Measurements from ENCODE around the gene B3GNT7.
A peak's percentile ranks its signal among the peaks of the same experiment; 100 is the strongest.

The B3GNT7 gene

DNA sequence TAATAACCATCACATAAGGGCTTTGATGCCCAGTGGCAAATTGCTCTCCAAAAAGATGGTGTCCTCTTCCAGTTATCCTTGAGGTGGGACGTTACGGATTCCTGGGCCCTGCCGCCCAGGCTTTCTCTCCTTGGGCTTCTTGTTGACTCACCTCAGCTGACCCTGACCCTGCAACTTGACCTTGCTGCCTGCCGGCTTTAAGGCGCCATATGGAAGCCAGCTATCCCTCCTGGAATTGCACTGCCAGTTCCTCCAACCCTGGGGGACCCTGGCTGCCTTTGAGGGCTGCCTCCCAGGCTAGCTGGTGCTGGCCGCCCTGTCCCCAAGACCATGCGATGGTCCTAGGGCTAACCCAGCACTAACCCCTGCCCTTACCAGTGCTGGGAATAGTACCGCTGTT, 28.3 kb upstream of the B3GNT7 start:
- no peak for DNase-seq

GRCh38 chr2:231369580-231370428, 25.7 kb upstream of the B3GNT7 start:
- DNase-seq, result no peak

GRCh38 chr2:231370429-231370748, 25.1 kb upstream of the B3GNT7 start:
- no peak for DNase-seq

DNA sequence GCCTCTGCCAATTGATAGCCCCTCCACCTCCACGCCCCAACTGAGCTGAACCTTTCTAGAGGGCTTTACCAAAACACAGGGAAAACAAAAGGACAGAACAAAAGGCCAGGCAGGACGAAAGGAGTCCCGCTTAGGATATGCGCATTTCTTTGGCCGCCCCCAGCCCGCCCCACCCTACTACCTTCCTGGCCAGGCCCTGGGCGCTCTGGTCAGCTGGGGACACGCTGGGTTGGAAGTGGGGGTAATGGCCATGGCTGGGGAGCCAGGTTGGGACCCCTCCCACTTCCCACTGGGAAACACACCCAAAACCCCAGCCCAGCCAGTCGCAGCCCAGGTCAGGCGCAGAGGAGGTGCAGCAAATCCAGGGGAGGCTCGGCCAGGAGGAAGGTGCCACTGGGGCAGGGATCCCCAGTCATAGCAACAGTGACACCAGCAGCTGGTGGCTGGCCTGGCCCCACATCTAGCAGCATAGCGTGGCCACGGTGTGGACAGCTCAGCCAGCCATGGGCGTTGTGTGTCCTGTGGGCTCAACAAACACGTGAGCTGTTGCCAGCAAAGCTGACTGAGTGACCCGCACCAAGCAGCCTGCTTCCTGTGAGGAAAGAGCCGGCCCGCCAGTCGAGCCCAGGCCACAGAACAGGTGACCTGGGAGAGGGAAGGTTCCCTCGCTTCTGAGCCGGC, 24.6 kb upstream of the B3GNT7 start:
- DNase-seq, result no peak

GRCh38 chr2:231371430-231372054, 24.0 kb upstream of the B3GNT7 start:
- DNase-seq, result no peak

GRCh38 chr2:231372326-231372725, 23.2 kb upstream of the B3GNT7 start:
- DNase-seq, result no peak

GRCh38 chr2:231373184-231373583, 22.3 kb upstream of the B3GNT7 start:
- no peak for DNase-seq

DNA sequence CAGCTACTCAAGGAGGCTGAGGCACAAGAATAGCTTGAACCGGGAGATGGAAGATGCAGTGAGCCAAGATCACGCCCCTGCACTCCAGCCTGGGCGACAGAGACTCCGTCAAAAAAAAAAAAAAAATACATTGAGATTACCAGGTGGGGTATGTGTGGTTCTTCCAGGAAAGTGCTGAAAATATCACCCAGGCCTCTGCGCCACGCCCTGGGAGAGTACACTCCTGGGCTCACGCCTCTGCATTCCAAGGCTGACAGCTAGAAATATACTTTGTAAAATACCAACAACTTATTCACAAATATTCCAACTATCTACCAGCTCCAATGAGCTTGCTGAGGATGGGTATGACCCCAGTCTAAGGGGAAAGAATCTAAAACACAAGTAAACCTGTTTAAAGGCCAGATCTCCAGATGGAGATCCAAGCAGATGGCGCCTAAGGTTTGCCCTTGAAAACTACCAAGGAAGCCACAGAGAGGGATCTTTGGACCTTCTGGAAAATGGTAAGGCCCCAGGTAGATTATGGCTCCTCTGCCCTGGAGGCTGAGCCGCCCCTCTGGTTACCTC, 21.6 kb upstream of the B3GNT7 start:
- DNase-seq, result no peak

- no peak for DNase-seq
Measured at GRCh38 chr2:231374771-231375170, 20.7 kb upstream of the B3GNT7 start.

- peak in 1 of 2 experiments; percentile 69 for DNase-seq
Measured at GRCh38 chr2:231375994-231376615, 19.4 kb upstream of the B3GNT7 start.

DNA sequence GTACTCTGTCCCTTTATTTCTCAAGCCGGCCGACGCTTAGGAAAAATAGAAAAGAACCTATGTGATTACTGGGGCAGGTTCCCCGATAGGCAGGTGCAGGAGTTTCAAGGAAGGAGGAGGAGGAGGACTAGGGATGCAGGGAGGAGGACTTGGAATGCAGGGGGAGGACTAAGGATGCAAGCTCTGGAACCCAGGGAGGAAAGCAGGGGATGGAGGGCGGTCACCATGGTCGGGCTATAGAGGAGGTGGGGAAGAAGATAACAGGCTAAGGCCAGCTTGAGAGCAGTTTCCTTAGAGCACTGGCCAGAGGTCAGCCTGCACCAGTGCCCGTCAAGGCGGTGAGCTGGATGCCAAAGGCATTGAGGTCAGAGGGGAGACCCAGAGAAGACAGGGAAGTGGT, 18.7 kb upstream of the B3GNT7 start:
- DNase-seq, result no peak

- no peak for DNase-seq
Measured at GRCh38 chr2:231378026-231378722, 17.3 kb upstream of the B3GNT7 start.

- no peak for DNase-seq
Measured at GRCh38 chr2:231379266-231380215, 16.0 kb upstream of the B3GNT7 start.

- no peak for DNase-seq
Measured at GRCh38 chr2:231380307-231380706, 15.2 kb upstream of the B3GNT7 start.

DNA sequence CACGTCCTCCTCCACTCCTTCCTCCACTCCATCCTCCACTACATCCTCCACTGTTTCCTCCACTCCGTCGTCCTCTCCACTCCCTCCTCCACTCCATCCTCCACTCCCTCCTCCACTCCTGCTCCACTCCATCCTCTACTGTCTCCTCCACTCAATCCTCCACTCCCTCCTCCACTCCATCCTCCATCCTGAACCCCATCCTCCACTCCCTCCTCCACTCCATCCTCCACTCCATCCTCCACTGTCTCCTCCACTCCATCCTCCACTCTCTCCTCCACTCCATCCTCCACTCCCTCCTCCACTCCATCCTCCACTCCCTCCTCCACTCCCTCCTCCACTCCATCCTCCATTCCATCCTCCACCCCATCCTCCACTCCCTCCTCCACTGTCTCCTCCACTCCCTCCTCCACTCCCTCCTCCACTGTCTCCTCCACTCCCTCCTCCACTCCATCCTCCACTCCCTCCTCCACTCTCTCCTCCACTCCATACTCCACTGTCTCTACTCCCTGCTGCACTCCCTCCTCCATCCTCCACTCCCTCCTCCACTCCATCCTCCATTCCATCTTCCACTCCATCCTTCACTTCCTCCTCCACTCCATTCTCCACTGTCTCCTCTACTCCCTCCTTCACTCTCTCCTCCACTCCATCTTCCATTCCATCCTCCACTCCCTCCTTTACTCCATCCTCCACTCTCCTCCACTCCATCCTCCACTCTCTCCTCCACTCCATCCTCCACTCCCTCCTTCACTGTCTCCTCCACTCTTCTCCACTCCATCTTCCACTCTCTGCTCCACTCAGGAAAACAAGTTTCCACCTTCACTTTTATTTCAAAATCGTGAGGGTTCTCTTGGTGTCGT, 14.3 kb upstream of the B3GNT7 start:
- DNase-seq, result no peak

- DNase-seq, result no peak
Measured at GRCh38 chr2:231382116-231382515, 13.4 kb upstream of the B3GNT7 start.

- DNase-seq, result no peak
Measured at GRCh38 chr2:231383416-231384108, 11.9 kb upstream of the B3GNT7 start.

DNA sequence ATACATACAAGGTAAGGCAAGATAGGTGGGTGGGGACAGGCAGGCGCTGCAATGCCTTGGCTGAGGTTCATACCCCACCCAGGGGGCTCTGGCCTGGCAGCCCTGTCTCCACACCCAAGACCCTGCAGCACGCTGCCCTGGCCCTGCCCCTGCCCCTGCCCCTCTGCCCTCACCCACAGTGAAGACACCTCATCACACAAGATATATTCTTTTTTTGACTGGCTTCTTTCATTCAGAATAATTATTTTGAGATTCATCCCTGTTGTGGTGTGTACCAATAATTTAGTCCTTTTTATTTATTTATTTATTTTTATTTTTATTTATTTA, 11.4 kb upstream of the B3GNT7 start:
- no peak for DNase-seq

GRCh38 chr2:231384970-231385369, 10.5 kb upstream of the B3GNT7 start:
- no peak for DNase-seq

DNA sequence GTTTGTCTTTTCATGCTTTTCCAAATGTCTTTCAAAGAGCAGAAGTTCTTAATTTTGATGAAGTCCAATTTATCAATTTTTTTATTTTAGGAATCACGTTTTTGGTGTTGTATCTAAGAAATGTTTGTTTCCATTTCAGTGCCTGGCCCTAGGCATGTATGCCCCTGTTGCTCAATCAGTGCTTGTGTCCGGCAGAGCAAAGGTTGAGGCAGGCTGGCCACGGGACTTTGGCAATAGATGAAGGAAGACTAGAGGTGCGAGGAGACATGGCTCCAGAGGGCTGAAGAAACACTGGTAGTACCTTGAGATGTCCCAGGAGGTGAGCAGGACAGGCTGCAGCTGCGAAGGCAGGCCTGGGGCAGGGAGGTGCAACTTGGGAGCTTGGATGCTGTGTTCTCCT, 10.1 kb upstream of the B3GNT7 start:
- no peak for DNase-seq
